Measurements from ENCODE around the gene SEL1L3.

Gene SEL1L3

GRCh38 chr4:25790024-25790423, 72.8 kb downstream of the SEL1L3 start:
- DNase-seq (no peak), ATAC-seq (no peak)

GRCh38 chr4:25788703-25789238, 74.0 kb downstream of the SEL1L3 start:
- ATAC-seq, result no peak
- no peak for DNase-seq

- DNase-seq (no peak), ATAC-seq (no peak)
Measured at GRCh38 chr4:25786497-25787065, 76.2 kb downstream of the SEL1L3 start.

GRCh38 chr4:25783943-25784342, 78.8 kb downstream of the SEL1L3 start:
- DNase-seq, result peak; percentile 32
- ATAC-seq, result peak; percentile 77

- ATAC-seq (no peak), DNase-seq (no peak)
Measured at GRCh38 chr4:25783126-25783525, 79.7 kb downstream of the SEL1L3 start.

- DNase-seq (no peak), ATAC-seq (no peak)
Measured at GRCh38 chr4:25782482-25782881, 80.3 kb downstream of the SEL1L3 start.

GRCh38 chr4:25779021-25779420, 83.8 kb downstream of the SEL1L3 start:
- ATAC-seq (no peak), DNase-seq (no peak)

GRCh38 chr4:25776795-25777194, 86.0 kb downstream of the SEL1L3 start:
- no peak for DNase-seq
- ATAC-seq, result no peak

GRCh38 chr4:25775166-25775565, 87.6 kb downstream of the SEL1L3 start:
- ATAC-seq, result no peak
- no peak for DNase-seq

- ATAC-seq, result no peak
- DNase-seq, result no peak
Measured at GRCh38 chr4:25773358-25773757, 89.4 kb downstream of the SEL1L3 start.

- no peak for DNase-seq
- ATAC-seq, result no peak
Measured at GRCh38 chr4:25771672-25772071, 91.1 kb downstream of the SEL1L3 start.

GRCh38 chr4:25770847-25771246, 91.9 kb downstream of the SEL1L3 start:
- ATAC-seq (no peak), DNase-seq (no peak)

GRCh38 chr4:25769251-25769650, 93.5 kb downstream of the SEL1L3 start:
- no peak for DNase-seq
- no peak for ATAC-seq

GRCh38 chr4:25767877-25768725, 94.7 kb downstream of the SEL1L3 start:
- peak; percentile 6 for DNase-seq
- ATAC-seq, result no peak

GRCh38 chr4:25760518-25761157, 102.2 kb downstream of the SEL1L3 start:
- no peak for ATAC-seq
- DNase-seq, result no peak

- DNase-seq (no peak), ATAC-seq (no peak)
Measured at GRCh38 chr4:25760048-25760447, 102.7 kb downstream of the SEL1L3 start.

GRCh38 chr4:25759101-25759500, 103.7 kb downstream of the SEL1L3 start:
- no peak for ATAC-seq
- DNase-seq, result no peak

GRCh38 chr4:25757452-25757851, 105.3 kb downstream of the SEL1L3 start:
- DNase-seq, result no peak
- ATAC-seq, result no peak

GRCh38 chr4:25756503-25756902, 106.3 kb downstream of the SEL1L3 start:
- no peak for DNase-seq

GRCh38 chr4:25755911-25756310, 106.9 kb downstream of the SEL1L3 start:
- no peak for ATAC-seq
- DNase-seq, result no peak

More at GRCh38 chr4:25756503-25756902, 106.3 kb downstream of the SEL1L3 start:
- ATAC-seq, result no peak

- ATAC-seq (no peak), DNase-seq (no peak)
Measured at GRCh38 chr4:25753239-25753638, 109.5 kb downstream of the SEL1L3 start.

- ATAC-seq (no peak), DNase-seq (no peak)
Measured at GRCh38 chr4:25750874-25751273, 111.9 kb downstream of the SEL1L3 start.

GRCh38 chr4:25749150-25749794, 113.5 kb downstream of the SEL1L3 start:
- ATAC-seq, result no peak

More at GRCh38 chr4:25749150-25749794, 113.5 kb downstream of the SEL1L3 start:
- no peak for DNase-seq

All from stimulated activated naive CD8-positive, alpha-beta T cell treated with anti-CD3 and anti-CD28 coated beads, Interleukin-15, Interleukin-2, amounts not matched to agents 100 U/mL and 50 U/mL, for 24 hours (primary cell).